Prostate gland (tissue), 2 donors: Measurements from ENCODE around the gene IFT43. TPM values are rescaled to one million over a fixed set of nuclear protein-coding genes. Genes with fewer than 3 reads are reported as not detected.

Experiments
- DNase-seq: peaks from one replicate; pipeline ENCODE4 v3.0.0-alpha.2; 2019; ENCODE audit warnings: low spot score
- H3K27ac ChIP-seq, 2 donors: fragments of 200-600 bp; sonication (generic); 2 replicates each; pipeline ENCODE4 v1.5.1; 2017 to 2019
- H3K27me3 ChIP-seq: fragments of 200-600 bp; sonication (generic); replicated peaks from 2 replicates; pipeline ENCODE4 v1.5.1; 2019; ENCODE audit not compliant: insufficient read depth
- H3K36me3 ChIP-seq, 2 donors: fragments of 200-600 bp; sonication (generic); 1 replicate in 1 of 2; 2 replicates in 1 of 2; pipeline versions ENCODE4 v1.5.1 to v1.8.1; 2017 to 2019
- H3K4me1 ChIP-seq: fragments of 200-600 bp; sonication (generic); replicated peaks from 2 replicates; pipeline ENCODE4 v1.5.1; 2019
- H3K4me3 ChIP-seq, 2 donors: fragments of 200-600 bp; sonication (generic); 2 replicates each; pipeline ENCODE4 v1.5.1; 2017 to 2019
- H3K9me3 ChIP-seq: fragments of 200-600 bp; sonication (generic); 2 replicates; pipeline ENCODE4 v1.5.1; 2017
- POLR2A ChIP-seq: fragments of 450-650 bp; IDR thresholded peaks from one replicate; pipeline ENCODE4 v1.6.1; 2016; ENCODE audit warnings: antibody characterized with exemption, mild to moderate bottlenecking
- POLR2AphosphoS5 ChIP-seq: sonication (generic); formaldehyde crosslinking; IDR thresholded peaks from one replicate; pipeline ENCODE4 v1.6.1; 2017; ENCODE audit warnings: antibody characterized with exemption
- WGBS: methylation state at CpG from one replicate; pipeline ENCODE4 v1.1.5; 2018; 5-methylcytosine and 5-hydroxymethylcytosine counted together
- intact Hi-C: fragments of 100-400 bp; cut with DNase I; formaldehyde crosslinking; loops from one replicate; pipeline ENCODE4 v1.14.2; 2022
- total RNA-seq, 2 donors: library from RNA; depleted of rRNA; stranded (reverse); fragments of >200 nt; gene quantifications; one replicate each; pipeline ENCODE4 v1.1.0, GENCODE V29; 2016
- TF ChIP-seq, protein P1 (sequence below), 4 experiments: fragments of 200-600 bp in 2 of 4; fragments of 450-650 bp in 2 of 4; sonication (generic) in 2 of 4; IDR thresholded peaks; 1 replicate in 3 of 4; 2 replicates in 1 of 4; pipeline ENCODE4 v1.5.1; 2016 to 2019; ENCODE audit warnings: antibody characterized with exemption in 4 of 4, mild to moderate bottlenecking in 2 of 4, moderate library complexity in 2 of 4

Gene IFT43
- total RNA-seq, 2 donors from 2014 or later = 43.1 to 55.9 TPM

DNA sequence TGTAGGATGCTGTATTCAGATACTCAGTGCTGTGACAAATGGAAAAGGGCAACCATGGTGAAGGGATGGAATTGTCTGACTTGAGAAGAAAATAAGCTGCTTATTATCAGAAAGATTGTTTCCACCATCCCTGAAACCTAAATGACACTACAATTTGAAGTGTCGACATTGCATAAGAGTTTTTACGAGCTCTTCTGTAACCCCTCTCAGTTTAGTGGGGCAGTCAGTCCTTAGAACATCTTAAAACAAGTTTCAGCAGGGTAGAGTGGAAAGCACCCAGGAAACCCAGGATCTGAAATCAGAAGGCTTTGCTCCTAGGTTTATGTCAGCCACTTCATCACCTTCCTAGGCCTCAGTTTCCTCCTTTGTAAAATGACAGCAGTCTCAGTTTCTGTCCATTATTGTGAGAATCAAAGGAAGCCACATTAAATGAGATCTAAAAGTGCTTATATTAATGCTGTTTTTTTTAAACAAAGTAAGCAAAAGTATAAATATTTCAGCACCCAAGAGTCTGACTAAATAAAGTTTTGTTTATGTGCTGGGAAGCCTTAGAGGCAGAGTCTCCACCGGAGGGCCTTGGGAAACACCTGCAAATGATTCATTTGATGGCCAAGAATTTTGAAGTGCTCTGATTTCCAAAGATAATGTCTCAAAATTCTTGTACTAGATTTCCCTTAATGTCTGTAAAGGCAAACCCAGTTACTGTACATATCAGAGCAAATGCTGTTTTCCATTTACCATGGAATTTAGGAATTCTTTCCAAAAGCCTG lies 1.8 kb downstream of the IFT43 start:
- H3K4me1 ChIP-seq = peaks cover 5% of the 10 kb centered on the region
- no peak for DNase-seq
- WGBS = 36% methylated on average over 3 of the region's 3 CpGs
- TF ChIP-seq POLR2AphosphoS5 (peak; percentile 23), POLR2A (no peak)
- TF ChIP-seq, protein P1, sequence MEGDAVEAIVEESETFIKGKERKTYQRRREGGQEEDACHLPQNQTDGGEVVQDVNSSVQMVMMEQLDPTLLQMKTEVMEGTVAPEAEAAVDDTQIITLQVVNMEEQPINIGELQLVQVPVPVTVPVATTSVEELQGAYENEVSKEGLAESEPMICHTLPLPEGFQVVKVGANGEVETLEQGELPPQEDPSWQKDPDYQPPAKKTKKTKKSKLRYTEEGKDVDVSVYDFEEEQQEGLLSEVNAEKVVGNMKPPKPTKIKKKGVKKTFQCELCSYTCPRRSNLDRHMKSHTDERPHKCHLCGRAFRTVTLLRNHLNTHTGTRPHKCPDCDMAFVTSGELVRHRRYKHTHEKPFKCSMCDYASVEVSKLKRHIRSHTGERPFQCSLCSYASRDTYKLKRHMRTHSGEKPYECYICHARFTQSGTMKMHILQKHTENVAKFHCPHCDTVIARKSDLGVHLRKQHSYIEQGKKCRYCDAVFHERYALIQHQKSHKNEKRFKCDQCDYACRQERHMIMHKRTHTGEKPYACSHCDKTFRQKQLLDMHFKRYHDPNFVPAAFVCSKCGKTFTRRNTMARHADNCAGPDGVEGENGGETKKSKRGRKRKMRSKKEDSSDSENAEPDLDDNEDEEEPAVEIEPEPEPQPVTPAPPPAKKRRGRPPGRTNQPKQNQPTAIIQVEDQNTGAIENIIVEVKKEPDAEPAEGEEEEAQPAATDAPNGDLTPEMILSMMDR (IDR thresholded peaks at IDR 0.05) = no peak
- no peaks in the 10 kb centered on the region for H3K36me3 ChIP-seq
- no peaks in the 10 kb centered on the region for H3K27me3 ChIP-seq
- no peaks in the 10 kb centered on the region for H3K9me3 ChIP-seq
- no peak overlapping the region for H3K27ac ChIP-seq
- intact Hi-C loops = loop anchor here (10.0 kb wide), 2 partner anchors 107 to 163 kb away; no protein-coding TSS in a partner anchor
- H3K4me3 ChIP-seq = no peak overlapping the region

DNA sequence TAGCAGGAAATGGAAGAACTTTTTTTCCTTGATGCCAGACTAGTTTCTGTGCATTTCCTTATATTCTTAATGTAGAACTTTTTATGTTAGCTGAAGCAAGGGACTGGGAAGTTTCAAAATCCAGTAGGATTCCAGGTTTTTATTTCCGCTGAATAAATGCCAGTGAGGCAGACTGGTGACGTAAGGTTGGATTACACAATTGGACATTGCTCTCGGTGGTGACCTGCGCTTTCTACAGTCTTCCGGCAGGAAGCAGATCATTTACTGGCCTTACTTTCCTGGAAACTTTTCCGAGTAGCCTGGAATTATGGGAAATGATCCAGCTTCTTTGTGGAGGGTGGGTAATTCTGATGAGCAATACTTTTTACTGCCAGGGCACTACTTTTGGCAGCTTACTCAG lies 3.6 kb downstream of the IFT43 start:
- 71% methylated on average over 6 of the region's 6 CpGs for WGBS
- Histone ChIP-seq H3K4me3 (no peak overlapping the region), H3K27ac (no peak overlapping the region), H3K4me1 (peaks cover 1% of the 10 kb centered on the region), H3K27me3 (no peaks in the 10 kb centered on the region), H3K9me3 (no peaks in the 10 kb centered on the region), H3K36me3 (no peaks in the 10 kb centered on the region)
- DNase-seq = no peak
- TF ChIP-seq, protein P1 (IDR thresholded peaks at IDR 0.05) = no peak
- no peak for TF ChIP-seq POLR2A
- peak; percentile 34 for TF ChIP-seq POLR2AphosphoS5
- intact Hi-C loops = loop anchor here (10.0 kb wide), 2 partner anchors 106 to 164 kb away; no protein-coding TSS in a partner anchor

DNA sequence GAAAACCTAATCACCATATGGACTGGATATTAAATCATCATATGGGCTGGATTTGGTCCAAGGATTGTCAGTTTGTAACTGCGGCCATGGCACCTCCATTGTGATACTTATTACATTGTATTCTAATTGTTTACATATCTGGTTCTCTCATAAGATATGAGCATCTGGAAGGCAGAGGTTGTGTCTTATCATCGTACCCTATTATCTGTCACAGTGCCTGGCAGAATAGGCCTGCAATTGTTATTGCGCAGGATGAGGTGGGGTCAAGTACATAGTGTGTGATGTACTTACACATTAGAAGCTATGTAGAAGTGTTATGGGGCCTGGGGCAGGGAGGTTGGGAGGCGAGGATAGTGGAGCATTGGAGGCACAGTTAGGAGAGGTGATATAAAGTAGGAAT lies 4.7 kb downstream of the IFT43 start:
- Histone ChIP-seq H3K27ac (no peak overlapping the region), H3K9me3 (no peaks in the 10 kb centered on the region), H3K4me3 (no peak overlapping the region), H3K4me1 (no peaks in the 10 kb centered on the region), H3K27me3 (no peaks in the 10 kb centered on the region), H3K36me3 (no peaks in the 10 kb centered on the region)
- 90% methylated on average over 4 of the region's 4 CpGs for WGBS
- no peak for DNase-seq
- intact Hi-C loops = no loop called here
- TF ChIP-seq POLR2A (no peak), POLR2AphosphoS5 (no peak)
- TF ChIP-seq, protein P1 (IDR thresholded peaks at IDR 0.05) = no peak

DNA sequence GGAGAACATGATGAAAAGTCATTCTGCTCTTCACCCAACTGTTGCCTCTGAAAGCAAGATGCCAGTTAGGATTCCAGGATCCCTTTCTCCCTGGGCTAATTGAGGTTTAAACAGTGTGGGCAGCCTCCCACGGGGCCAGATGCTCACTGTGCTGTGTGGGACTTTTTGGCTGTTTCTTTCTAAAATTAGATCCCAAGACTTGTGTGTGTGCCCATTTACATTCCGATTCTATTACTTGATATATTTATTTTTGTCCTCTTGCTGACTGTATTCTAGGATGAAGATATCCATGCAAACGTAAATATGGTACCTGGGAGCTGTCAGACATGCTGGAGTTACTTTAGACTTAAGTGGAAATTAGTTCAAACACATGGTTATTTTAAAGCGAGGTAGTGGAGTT lies 6.2 kb downstream of the IFT43 start:
- H3K4me3 ChIP-seq = no peak overlapping the region
- no peak for DNase-seq
- TF ChIP-seq POLR2A (no peak), POLR2AphosphoS5 (no peak)
- TF ChIP-seq, protein P1 (IDR thresholded peaks at IDR 0.05) = no peak
- no peaks in the 10 kb centered on the region for H3K36me3 ChIP-seq
- no peak overlapping the region for H3K27ac ChIP-seq
- no peaks in the 10 kb centered on the region for H3K27me3 ChIP-seq
- 76% methylated on average over 4 of the region's 4 CpGs for WGBS
- intact Hi-C loops = no loop called here
- H3K9me3 ChIP-seq = no peaks in the 10 kb centered on the region
- H3K4me1 ChIP-seq = no peaks in the 10 kb centered on the region

DNA sequence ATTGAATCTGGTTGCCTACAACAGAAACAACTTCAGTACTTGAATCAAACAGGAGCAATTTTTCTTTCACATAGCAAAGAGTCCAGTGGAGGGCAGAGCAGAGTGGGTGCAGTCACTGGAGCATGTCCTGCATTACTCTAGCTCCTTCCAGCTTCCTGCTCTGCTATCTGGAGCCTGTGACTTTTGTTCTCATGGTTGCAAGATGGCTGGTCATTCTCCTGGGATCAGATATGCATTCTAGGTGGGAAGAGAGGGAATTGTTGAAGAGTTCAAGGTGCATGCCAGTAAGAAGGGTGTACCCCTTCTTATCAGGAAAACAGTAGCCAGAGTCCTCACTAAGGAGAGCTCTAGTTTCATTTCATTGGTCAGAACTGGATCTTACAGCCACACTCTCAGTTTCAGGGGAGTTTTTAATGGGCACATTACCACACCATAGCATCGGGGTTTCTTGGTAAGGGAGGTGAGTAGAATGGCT lies 8.0 kb downstream of the IFT43 start:
- DNase-seq = no peak
- TF ChIP-seq POLR2A = no peak
- no peak for TF ChIP-seq POLR2AphosphoS5
- TF ChIP-seq, protein P1 (IDR thresholded peaks at IDR 0.05) = no peak
- H3K27me3 ChIP-seq = no peaks in the 10 kb centered on the region
- no peaks in the 10 kb centered on the region for H3K36me3 ChIP-seq
- H3K27ac ChIP-seq = no peak overlapping the region
- no peaks in the 10 kb centered on the region for H3K9me3 ChIP-seq
- intact Hi-C loops = loop anchor here (2.0 kb wide), 1 partner anchor 19 kb away; no protein-coding TSS in a partner anchor
- H3K4me3 ChIP-seq = no peak overlapping the region
- WGBS = 90% methylated on average over 1 of the region's 1 CpG
- H3K4me1 ChIP-seq = no peaks in the 10 kb centered on the region
